Measurements from ENCODE around the gene TFAP2C.

- TF ChIP-seq EP300 (IDR thresholded peaks at IDR 0.05) (no peak), POLR2AphosphoS5 (IDR thresholded peaks at IDR 0.05) (no peak), POLR2A (IDR thresholded peaks at IDR 0.05) (no peak)
- TF ChIP-seq, protein P1, sequence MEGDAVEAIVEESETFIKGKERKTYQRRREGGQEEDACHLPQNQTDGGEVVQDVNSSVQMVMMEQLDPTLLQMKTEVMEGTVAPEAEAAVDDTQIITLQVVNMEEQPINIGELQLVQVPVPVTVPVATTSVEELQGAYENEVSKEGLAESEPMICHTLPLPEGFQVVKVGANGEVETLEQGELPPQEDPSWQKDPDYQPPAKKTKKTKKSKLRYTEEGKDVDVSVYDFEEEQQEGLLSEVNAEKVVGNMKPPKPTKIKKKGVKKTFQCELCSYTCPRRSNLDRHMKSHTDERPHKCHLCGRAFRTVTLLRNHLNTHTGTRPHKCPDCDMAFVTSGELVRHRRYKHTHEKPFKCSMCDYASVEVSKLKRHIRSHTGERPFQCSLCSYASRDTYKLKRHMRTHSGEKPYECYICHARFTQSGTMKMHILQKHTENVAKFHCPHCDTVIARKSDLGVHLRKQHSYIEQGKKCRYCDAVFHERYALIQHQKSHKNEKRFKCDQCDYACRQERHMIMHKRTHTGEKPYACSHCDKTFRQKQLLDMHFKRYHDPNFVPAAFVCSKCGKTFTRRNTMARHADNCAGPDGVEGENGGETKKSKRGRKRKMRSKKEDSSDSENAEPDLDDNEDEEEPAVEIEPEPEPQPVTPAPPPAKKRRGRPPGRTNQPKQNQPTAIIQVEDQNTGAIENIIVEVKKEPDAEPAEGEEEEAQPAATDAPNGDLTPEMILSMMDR (IDR thresholded peaks at IDR 0.05) = no peak
These were observed 56.8 kb downstream of the TFAP2C start for GRCh38 chr20:56685879-56686278.
